Smooth muscle cell (in vitro differentiated cells): ENCODE results near the gene DAP. TPM values are rescaled to one million over a fixed set of nuclear protein-coding genes. Genes with fewer than 3 reads are reported as not detected.

Experiments used
- DNase-seq: peaks from one replicate; lab custom pipeline; 2025; ENCODE audit not compliant: unreplicated experiment; lab: John Stamatoyannopoulos, UW
- H2AFZ ChIP-seq: fragments of 200-600 bp; sonication (generic); 2 replicates; pipeline ENCODE4 v1.6.0; 2016; ENCODE audit warnings: antibody characterized with exemption, low read depth, mild to moderate bottlenecking
- H3F3A ChIP-seq: fragments of 200-600 bp; sonication (generic); 2 replicates; pipeline ENCODE4 v1.6.0; 2017; ENCODE audit warnings: antibody characterized with exemption, low read depth
- H3K27ac ChIP-seq: fragments of 200-600 bp; sonication (generic); 2 replicates; pipeline ENCODE4 v1.5.1; 2016; ENCODE audit warnings: low read depth, mild to moderate bottlenecking
- H3K27me3 ChIP-seq: fragments of 200-600 bp; sonication (generic); 2 replicates; pipeline ENCODE4 v1.6.1; 2016; ENCODE audit warnings: low read depth, mild to moderate bottlenecking
- H3K36me3 ChIP-seq: fragments of 200-600 bp; sonication (generic); 2 replicates; pipeline ENCODE4 v1.5.1; 2016; ENCODE audit warnings: low read depth
- H3K4me1 ChIP-seq: fragments of 200-600 bp; sonication (generic); 2 replicates; pipeline ENCODE4 v1.5.1; 2016; ENCODE audit warnings: low read depth
- H3K4me2 ChIP-seq: fragments of 200-600 bp; sonication (generic); 2 replicates; pipeline ENCODE4 v1.6.0; 2016; ENCODE audit warnings: mild to moderate bottlenecking
- H3K4me3 ChIP-seq: fragments of 200-600 bp; sonication (generic); 2 replicates; pipeline ENCODE4 v1.5.1; 2016; ENCODE audit warnings: mild to moderate bottlenecking
- H3K79me2 ChIP-seq: fragments of 200-600 bp; sonication (generic); 2 replicates; pipeline ENCODE4 v1.6.0; 2016; ENCODE audit warnings: low read depth, mild to moderate bottlenecking
- H3K9ac ChIP-seq: fragments of 200-600 bp; sonication (generic); 2 replicates; pipeline ENCODE4 v1.6.0; 2016; ENCODE audit warnings: low read depth
- H3K9me3 ChIP-seq: fragments of 200-600 bp; sonication (generic); replicated peaks from 2 replicates; pipeline ENCODE4 v1.5.1; 2016; ENCODE audit warnings: low read depth
- H4K20me1 ChIP-seq: fragments of 200-600 bp; sonication (generic); 2 replicates; pipeline ENCODE4 v1.6.0; 2016; ENCODE audit warnings: low read depth
- CTCF ChIP-seq: fragments of 200-600 bp; sonication (generic); IDR thresholded peaks from 2 replicates; pipeline ENCODE4 v1.5.1; 2017; ENCODE audit warnings: borderline replicate concordance, mild to moderate bottlenecking, antibody characterized with exemption; ENCODE audit not compliant: insufficient read depth, poor library complexity, severe bottlenecking
- WGBS: methylation state at CpG from one replicate; pipeline ENCODE4 v1.1.7; 2016; ENCODE audit warnings: low lambda C conversion rate; 5-methylcytosine and 5-hydroxymethylcytosine counted together
- polyA plus RNA-seq: library from polyadenylated mRNA; unstranded; fragments of >200 nt; fragmentation: Nextera tagmentation; extraction: Ambion mirVana; gene quantifications from 2 replicates; pipeline ENCODE4 v1.2.1, GENCODE V29; 2016
- total RNA-seq: library from RNA; depleted of rRNA; stranded (reverse); fragments of >200 nt; gene quantifications from 2 replicates; pipeline ENCODE4 v1.2.3, GENCODE V29; 2014

The DAP gene
- total and polyA plus RNA-seq, 2 experiments from 2014 or later = 52.3 to 190 TPM

GRCh38 chr5:10779592-10779991 lies 18.6 kb upstream of the DAP start:
- Histone ChIP-seq H3K9me3 (no peaks in the 10 kb centered on the region), H3K9ac (no peak overlapping the region), H4K20me1 (no peaks in the 10 kb centered on the region), H3F3A (no peaks in the 10 kb centered on the region), H3K27me3 (no peaks in the 10 kb centered on the region), H3K4me1 (no peaks in the 10 kb centered on the region), H3K36me3 (no peaks in the 10 kb centered on the region), H3K4me3 (no peak overlapping the region), H3K27ac (no peak overlapping the region), H2AFZ (no peak overlapping the region), H3K79me2 (no peaks in the 10 kb centered on the region), H3K4me2 (no peak overlapping the region)
- no peak for TF ChIP-seq CTCF
- DNase-seq = no peak

- H3K4me2 ChIP-seq = no peak overlapping the region
- no peak for DNase-seq
- no peaks in the 10 kb centered on the region for H4K20me1 ChIP-seq
- no peaks in the 10 kb centered on the region for H3K27me3 ChIP-seq
- H3K27ac ChIP-seq = no peak overlapping the region
- no peaks in the 10 kb centered on the region for H3K36me3 ChIP-seq
- H3K4me1 ChIP-seq = no peaks in the 10 kb centered on the region
- no peak for TF ChIP-seq CTCF
- no peaks in the 10 kb centered on the region for H3F3A ChIP-seq
- no peak overlapping the region for H3K9ac ChIP-seq
- H2AFZ ChIP-seq = no peak overlapping the region
- H3K9me3 ChIP-seq = no peaks in the 10 kb centered on the region
- no peak overlapping the region for H3K4me3 ChIP-seq
- 18% methylated on average over 2 of the region's 2 CpGs for WGBS
- H3K79me2 ChIP-seq = no peaks in the 10 kb centered on the region
These were observed 17.3 kb upstream of the DAP start for GRCh38 chr5:10778179-10778910.

- no peak overlapping the region for H3K4me2 ChIP-seq
- no peak overlapping the region for H3K9ac ChIP-seq
- no peak overlapping the region for H2AFZ ChIP-seq
- no peak overlapping the region for H3K4me3 ChIP-seq
- H3K79me2 ChIP-seq = no peaks in the 10 kb centered on the region
- TF ChIP-seq CTCF = no peak
- H4K20me1 ChIP-seq = no peaks in the 10 kb centered on the region
- H3K36me3 ChIP-seq = no peaks in the 10 kb centered on the region
- 68% methylated on average over 4 of the region's 4 CpGs for WGBS
- no peaks in the 10 kb centered on the region for H3K27me3 ChIP-seq
- DNase-seq = no peak
- no peaks in the 10 kb centered on the region for H3K9me3 ChIP-seq
- H3K27ac ChIP-seq = no peak overlapping the region
- no peaks in the 10 kb centered on the region for H3F3A ChIP-seq
- no peaks in the 10 kb centered on the region for H3K4me1 ChIP-seq
These were observed 14.6 kb upstream of the DAP start for GRCh38 chr5:10775646-10776045.

- H3K4me2 ChIP-seq = no peak overlapping the region
- no peak overlapping the region for H3K27ac ChIP-seq
- no peak for DNase-seq
- 93% methylated on average over 7 of the region's 7 CpGs for WGBS
- no peak overlapping the region for H2AFZ ChIP-seq
- H3K9ac ChIP-seq = no peak overlapping the region
- H3K4me3 ChIP-seq = no peak overlapping the region
- no peaks in the 10 kb centered on the region for H3K9me3 ChIP-seq
- no peak for TF ChIP-seq CTCF
- H3K79me2 ChIP-seq = no peaks in the 10 kb centered on the region
- H3K36me3 ChIP-seq = no peaks in the 10 kb centered on the region
- H3K4me1 ChIP-seq = peaks cover 7% of the 10 kb centered on the region
- no peaks in the 10 kb centered on the region for H3K27me3 ChIP-seq
- H4K20me1 ChIP-seq = no peaks in the 10 kb centered on the region
- no peaks in the 10 kb centered on the region for H3F3A ChIP-seq
These were observed 12.0 kb upstream of the DAP start for GRCh38 chr5:10772901-10773585.
